Suprapubic skin (tissue), 4 donors: ENCODE data around the gene RBPJ.

Source experiments
- EP300 ChIP-seq: sonication (generic); formaldehyde crosslinking; IDR thresholded peaks from one replicate; pipeline ENCODE4 v1.6.1; 2017; ENCODE audit warnings: antibody characterized with exemption
- POLR2A ChIP-seq, 2 donors: fragments of 450-650 bp; IDR thresholded peaks; one replicate each; pipeline ENCODE4 v1.6.1; 2017; ENCODE audit warnings: antibody characterized with exemption in 2 of 2, mild to moderate bottlenecking in 2 of 2, moderate library complexity in 2 of 2
- POLR2AphosphoS5 ChIP-seq, 3 donors: sonication (generic); formaldehyde crosslinking; IDR thresholded peaks; one replicate each; pipeline ENCODE4 v1.6.1; 2017; ENCODE audit warnings: antibody characterized with exemption in 3 of 3
- TF ChIP-seq, protein P1 (sequence below), 2 donors: fragments of 200-600 bp in 1 of 2; fragments of 450-650 bp in 1 of 2; sonication (generic) in 1 of 2; IDR thresholded peaks; one replicate each; pipeline ENCODE4 v1.5.1; 2016 to 2019; ENCODE audit warnings: antibody characterized with exemption in 2 of 2, mild to moderate bottlenecking in 1 of 2, moderate library complexity in 1 of 2

DNA sequence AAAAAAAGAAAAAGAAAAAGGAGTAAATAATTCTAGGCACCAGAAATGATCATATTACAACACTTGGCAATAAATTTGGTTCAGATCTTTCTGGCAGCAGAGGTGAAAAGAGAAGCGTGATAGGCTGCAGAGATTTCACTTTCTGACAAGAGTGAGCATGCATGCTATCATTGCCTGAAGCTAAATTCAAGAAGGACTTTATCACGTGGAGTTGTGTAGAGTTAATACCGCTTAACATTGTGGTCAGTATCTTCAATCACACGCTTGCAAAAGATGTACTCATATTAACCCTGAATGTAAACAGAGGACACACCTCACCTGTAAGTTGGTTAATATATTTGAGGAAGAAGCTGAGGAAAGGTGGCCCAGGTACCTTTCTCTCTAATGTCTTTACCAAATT lies 31.4 kb upstream of the RBPJ start:
- TF ChIP-seq, protein P1, sequence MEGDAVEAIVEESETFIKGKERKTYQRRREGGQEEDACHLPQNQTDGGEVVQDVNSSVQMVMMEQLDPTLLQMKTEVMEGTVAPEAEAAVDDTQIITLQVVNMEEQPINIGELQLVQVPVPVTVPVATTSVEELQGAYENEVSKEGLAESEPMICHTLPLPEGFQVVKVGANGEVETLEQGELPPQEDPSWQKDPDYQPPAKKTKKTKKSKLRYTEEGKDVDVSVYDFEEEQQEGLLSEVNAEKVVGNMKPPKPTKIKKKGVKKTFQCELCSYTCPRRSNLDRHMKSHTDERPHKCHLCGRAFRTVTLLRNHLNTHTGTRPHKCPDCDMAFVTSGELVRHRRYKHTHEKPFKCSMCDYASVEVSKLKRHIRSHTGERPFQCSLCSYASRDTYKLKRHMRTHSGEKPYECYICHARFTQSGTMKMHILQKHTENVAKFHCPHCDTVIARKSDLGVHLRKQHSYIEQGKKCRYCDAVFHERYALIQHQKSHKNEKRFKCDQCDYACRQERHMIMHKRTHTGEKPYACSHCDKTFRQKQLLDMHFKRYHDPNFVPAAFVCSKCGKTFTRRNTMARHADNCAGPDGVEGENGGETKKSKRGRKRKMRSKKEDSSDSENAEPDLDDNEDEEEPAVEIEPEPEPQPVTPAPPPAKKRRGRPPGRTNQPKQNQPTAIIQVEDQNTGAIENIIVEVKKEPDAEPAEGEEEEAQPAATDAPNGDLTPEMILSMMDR (IDR thresholded peaks at IDR 0.05) = no peak
- TF ChIP-seq POLR2A (IDR thresholded peaks at IDR 0.05) (no peak), POLR2AphosphoS5 (IDR thresholded peaks at IDR 0.05) (no peak), EP300 (no peak)
